HepG2 (cell line): Measurements from ENCODE around the gene PRSS22. TPM values are rescaled to one million over a fixed set of nuclear protein-coding genes. Genes with fewer than 3 reads are reported as not detected.

Experiments used
- ATAC-seq: fragments of 200-7000 bp; cut with Tn5 transposase; 3 replicates; pipeline ENCODE4 v1.9.1; 2020; ENCODE audit warnings: mild to moderate bottlenecking, moderate library complexity
- BruUV-seq: library from RNA; stranded (reverse); fragments of 400-500 nt; replicated peaks from 2 replicates; lab custom pipeline; 2021; lab: Mats Ljungman, UMichigan
- CTCF ChIA-PET: fragments of 300-600 bp; formaldehyde crosslinking; extraction: SDS; loops from one replicate; lab custom pipeline; 2021; ENCODE audit warnings: low total read pairs, inconsistent platforms, low intra/inter-chr PET ratio; lab: Yijun Ruan, JAX
- POLR2A ChIA-PET: fragments of 350-600 bp; sonication (Branson Sonifier 250); formaldehyde crosslinking; loops from one replicate; lab custom pipeline; 2020; ENCODE audit warnings: antibody characterized with exemption, inconsistent platforms; lab: Yijun Ruan, JAX
- DNase-seq: peaks from one replicate; pipeline ENCODE4 v3.0.0-alpha.2; 2015; ENCODE audit warnings: low spot score
- FAIRE-seq: peaks from 3 replicates; lab custom pipeline; 2011; peaks lifted over from hg19 to GRCh38; lab: Jason Lieb, UNC
- H2AFZ ChIP-seq: one replicate; pipeline ENCODE4 v1.6.1; 2011; ENCODE audit warnings: low read length, inconsistent platforms
- H3K27ac ChIP-seq: fragments of 300-600 bp; 3 replicates; pipeline ENCODE4 v1.8.0; 2011; ENCODE audit warnings: mixed run types, mild to moderate bottlenecking, mixed read lengths, low read length, inconsistent platforms; ENCODE audit not compliant: insufficient read depth; ENCODE audit errors: extremely low read length
- H3K27me3 ChIP-seq, 2 experiments: fragments of 200-600 bp in 1 of 2; 2 replicates in 1 of 2; 3 replicates in 1 of 2; pipeline versions ENCODE4 v1.6.0 to v1.8.0; 2011; ENCODE audit warnings: low read length in 2 of 2, mild to moderate bottlenecking in 2 of 2, moderate library complexity in 2 of 2, inconsistent platforms in 1 of 2; ENCODE audit not compliant: insufficient read depth in 2 of 2, control insufficient read depth in 1 of 2
- H3K36me3 ChIP-seq, 2 experiments: fragments of 200-600 bp in 1 of 2; replicated peaks in 1 of 2; 2 replicates in 1 of 2; 3 replicates in 1 of 2; pipeline versions ENCODE4 v1.5.1 to v1.8.0; 2011; ENCODE audit warnings: low read length in 2 of 2, inconsistent platforms in 1 of 2; ENCODE audit not compliant: insufficient read depth in 2 of 2, control insufficient read depth in 1 of 2
- H3K4me1 ChIP-seq: 2 replicates; pipeline ENCODE4 v1.5.1; 2012; ENCODE audit warnings: low read length, inconsistent platforms; ENCODE audit not compliant: insufficient read depth
- H3K4me2 ChIP-seq: 2 replicates; pipeline ENCODE4 v1.6.0; 2011; ENCODE audit warnings: low read depth, low read length, inconsistent platforms
- H3K4me3 ChIP-seq, 3 experiments: fragments of 200-600 bp in 1 of 3; sonication (generic), shearing (Covaris generic) in 1 of 3; replicated peaks in 1 of 3; 2 replicates each; pipeline ENCODE4 v1.5.1; 2011 to 2016; ENCODE audit warnings: low read length in 3 of 3, inconsistent platforms in 2 of 3, low read depth in 2 of 3, mild to moderate bottlenecking in 2 of 3, control low read depth in 1 of 3, mixed read lengths in 1 of 3; ENCODE audit not compliant: insufficient read depth in 1 of 3
- H3K79me2 ChIP-seq: one replicate; pipeline ENCODE4 v1.6.1; 2011; ENCODE audit warnings: low read length, inconsistent platforms; ENCODE audit not compliant: insufficient read depth
- H3K9ac ChIP-seq: 2 replicates; pipeline ENCODE4 v1.6.0; 2011; ENCODE audit warnings: mild to moderate bottlenecking, low read depth, low read length, inconsistent platforms; ENCODE audit not compliant: insufficient read depth
- H3K9me3 ChIP-seq: 2 replicates; pipeline ENCODE4 v1.5.1; 2012; ENCODE audit warnings: mild to moderate bottlenecking, low read length
- H4K20me1 ChIP-seq: 2 replicates; pipeline ENCODE4 v1.6.0; 2011; ENCODE audit warnings: inconsistent platforms, mild to moderate bottlenecking, low read length, moderate library complexity; ENCODE audit not compliant: insufficient read depth
- FOSL2 ChIP-seq: sonication (generic); formaldehyde crosslinking; IDR thresholded peaks from 2 replicates; pipeline ENCODE4 v1.4.0; 2020; ENCODE audit warnings: missing genetic modification reagents
- HOXA3 ChIP-seq: sonication (generic); formaldehyde crosslinking; IDR thresholded peaks from 2 replicates; pipeline ENCODE4 v1.5.0; 2020; ENCODE audit warnings: missing genetic modification reagents
- MYNN ChIP-seq: sonication (generic); formaldehyde crosslinking; IDR thresholded peaks from 2 replicates; pipeline ENCODE4 v1.4.0; 2020; ENCODE audit warnings: mild to moderate bottlenecking, low read depth, missing genetic modification reagents
- PAWR ChIP-seq: sonication (generic); formaldehyde crosslinking; IDR thresholded peaks from 2 replicates; pipeline ENCODE4 v1.4.0; 2020; ENCODE audit warnings: missing genetic modification reagents, mild to moderate bottlenecking, borderline replicate concordance
- ZC3H13 ChIP-seq: sonication (generic); formaldehyde crosslinking; IDR thresholded peaks from 2 replicates; pipeline ENCODE4 v1.8.1; 2023; ENCODE audit warnings: mild to moderate bottlenecking, missing genetic modification reagents, moderate library complexity
- ZNF264 ChIP-seq: sonication (generic); formaldehyde crosslinking; IDR thresholded peaks from 2 replicates; pipeline ENCODE4 v1.4.0; 2020; ENCODE audit warnings: missing genetic modification reagents
- ZNF619 ChIP-seq: sonication (generic); formaldehyde crosslinking; IDR thresholded peaks from 2 replicates; pipeline ENCODE4 v1.4.0; 2020; ENCODE audit warnings: mild to moderate bottlenecking, missing genetic modification reagents
- WGBS: methylation state at CpG from one replicate; pipeline ENCODE4 v1.1.6; 2017; ENCODE audit warnings: low lambda C conversion rate; 5-methylcytosine and 5-hydroxymethylcytosine counted together
- in situ Hi-C: cut with HindIII; loops from 2 replicates; pipeline ENCODE4 v1.10.0; 2017; ENCODE audit warnings: low pct_unique_long_range_greater_than_20kb; ENCODE audit not compliant: extremely low pct_ligation_motif_present
- intact Hi-C: fragments of 100-400 bp; cut with micrococcal nuclease; formaldehyde crosslinking; loops from one replicate; pipeline ENCODE4 v1.10.0; 2022; ENCODE audit not compliant: unreplicated experiment
- polyA plus RNA-seq, 8 experiments: library from polyadenylated mRNA; depleted of rRNA in 3 of 8; stranded (reverse) in 7 of 8; unstranded in 1 of 8; fragments of >200 nt; fragmentation: Illumina TruSeq in 4 of 8; extraction: Trizol in 4 of 8; gene quantifications; 2 replicates each; pipeline versions ENCODE4 v1.2.1 to v1.2.3, GENCODE V29; 2011 to 2016; ENCODE audit warnings: low read depth in 4 of 8, missing spikeins in 1 of 8, mixed read lengths in 1 of 8; ENCODE audit not compliant: insufficient read depth in 1 of 8
- total RNA-seq, 5 experiments: library from RNA; depleted of rRNA; stranded (reverse); fragments of >200 nt; fragmentation: Illumina TruSeq; extraction: Trizol; gene quantifications; 2 replicates each; pipeline ENCODE4 v1.2.3, GENCODE V29; 2016; ENCODE audit warnings: low read depth in 1 of 5
- TF ChIP-seq, protein P1 (sequence below): sonication (generic); formaldehyde crosslinking; IDR thresholded peaks from 2 replicates; pipeline ENCODE4 v1.4.0; 2020; ENCODE audit warnings: missing genetic modification reagents
- TF ChIP-seq, protein P2 (sequence below): sonication (generic); formaldehyde crosslinking; conservative IDR thresholded peaks from 2 replicates; pipeline ENCODE4 v1.4.0; 2020; ENCODE audit warnings: missing genetic modification reagents

Gene PRSS22
- total and polyA plus RNA-seq, 2 of the 13 experiments (the other 11 are each of a cell fraction or from before 2014, with no cell fraction given): 0.24 to 0.32 TPM

DNA sequence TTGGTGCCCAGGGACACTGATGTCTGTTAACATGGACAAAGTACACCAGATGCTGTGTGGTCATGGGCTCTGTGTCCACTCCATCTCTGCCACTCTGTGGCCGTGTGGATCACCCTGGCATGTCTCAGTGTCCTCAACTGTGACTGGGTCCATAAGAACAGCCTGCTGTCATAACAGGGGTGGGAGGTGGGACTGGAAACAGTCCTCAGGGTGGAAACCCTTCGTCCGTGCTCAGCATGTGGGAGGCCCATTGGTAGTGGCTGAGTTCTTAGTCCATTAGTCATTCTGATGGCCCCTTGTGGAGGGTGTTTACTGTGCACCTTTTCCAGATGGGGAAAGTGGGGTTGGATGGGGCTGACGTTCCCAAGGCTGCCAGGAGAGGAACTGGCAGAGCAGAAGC lies 37.8 kb upstream of the PRSS22 start:
- intact Hi-C loops: no loop called here
- H4K20me1 ChIP-seq: no peaks in the 10 kb centered on the region; the same call in 1 of the 2 replicates
- H3K36me3 ChIP-seq: peaks cover 2 to 4% of the 10 kb centered on the region in 2 experiments; a peak in 2 of 5 replicates
- no peaks in the 10 kb centered on the region for H3K27me3 ChIP-seq
- FAIRE-seq (no peak), DNase-seq (peak; percentile 16), ATAC-seq (peak; percentile 10; the same call in 1 of the 3 replicates)
- ChIA-PET CTCF (no interaction called here), POLR2A (interaction anchor here (1.8 to 3.2 kb wide), 2 partner anchors 10 to 13 kb away, joined by 10 to 15 read pairs; partner anchors contain the start of gene FLYWCH2)
- peaks cover 48% of the 10 kb centered on the region for H3K4me1 ChIP-seq
- WGBS: no CpG with 5 or more reads among the region's 4 CpGs
- H3K4me3 ChIP-seq: no peak overlapping the region
- no peak for TF ChIP-seq ZNF264
- no peak for TF ChIP-seq PAWR (CRISPR knock-in tag)
- no peak for TF ChIP-seq ZNF619
- TF ChIP-seq FOSL2 (CRISPR knock-in tag): peak; percentile 66
- no peaks in the 10 kb centered on the region for H3K9me3 ChIP-seq
- no peak overlapping the region for H3K27ac ChIP-seq
- no TSS peak for BruUV-seq
- in situ Hi-C loops: no loop called here
- no peak overlapping the region for H3K4me2 ChIP-seq
- H2AFZ ChIP-seq: no peak overlapping the region
- no peaks in the 10 kb centered on the region for H3K79me2 ChIP-seq
- H3K9ac ChIP-seq: no peak overlapping the region

DNA sequence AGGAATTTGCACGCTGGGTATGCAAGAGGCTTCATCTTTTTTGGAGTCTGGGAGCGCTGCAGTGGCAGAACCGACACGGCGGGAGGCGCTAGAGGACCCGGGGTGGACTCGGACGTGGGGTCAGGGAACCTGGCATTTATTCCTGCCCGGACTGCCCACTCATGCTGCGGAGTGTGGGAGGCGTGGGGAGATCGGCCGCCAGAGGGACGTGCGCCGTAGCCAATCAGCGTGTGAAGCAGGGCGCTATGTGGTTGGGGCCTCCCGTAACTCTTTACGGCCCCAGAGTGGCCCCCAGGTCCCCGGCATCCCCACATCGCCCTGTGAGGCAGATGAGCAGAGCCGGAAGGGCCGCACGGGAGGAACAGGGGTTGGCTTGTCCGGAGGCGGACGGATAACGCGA lies 36.3 kb upstream of the PRSS22 start:
- ChIA-PET POLR2A (interaction anchor here (1.8 to 3.2 kb wide), 2 partner anchors 11 kb away, joined by 10 to 15 read pairs; partner anchors contain the start of gene FLYWCH2), CTCF (no interaction called here)
- Histone ChIP-seq H3K4me1 (peaks cover 41% of the 10 kb centered on the region), H3K79me2 (no peaks in the 10 kb centered on the region), H3K4me2 (no peak overlapping the region), H2AFZ (no peak overlapping the region), H3K27ac (no peak overlapping the region), H3K9me3 (no peaks in the 10 kb centered on the region), H3K27me3 (no peaks in the 10 kb centered on the region), H3K4me3 (no peak overlapping the region)
- BruUV-seq: no TSS peak
- no peak for ATAC-seq
- intact Hi-C loops: no loop called here
- no peak for FAIRE-seq
- in situ Hi-C loops: no loop called here
- TF ChIP-seq ZC3H13 (CRISPR knock-in tag) (no peak), HOXA3 (CRISPR knock-in tag) (no peak), MYNN (CRISPR knock-in tag) (no peak)
- TF ChIP-seq, protein P1, sequence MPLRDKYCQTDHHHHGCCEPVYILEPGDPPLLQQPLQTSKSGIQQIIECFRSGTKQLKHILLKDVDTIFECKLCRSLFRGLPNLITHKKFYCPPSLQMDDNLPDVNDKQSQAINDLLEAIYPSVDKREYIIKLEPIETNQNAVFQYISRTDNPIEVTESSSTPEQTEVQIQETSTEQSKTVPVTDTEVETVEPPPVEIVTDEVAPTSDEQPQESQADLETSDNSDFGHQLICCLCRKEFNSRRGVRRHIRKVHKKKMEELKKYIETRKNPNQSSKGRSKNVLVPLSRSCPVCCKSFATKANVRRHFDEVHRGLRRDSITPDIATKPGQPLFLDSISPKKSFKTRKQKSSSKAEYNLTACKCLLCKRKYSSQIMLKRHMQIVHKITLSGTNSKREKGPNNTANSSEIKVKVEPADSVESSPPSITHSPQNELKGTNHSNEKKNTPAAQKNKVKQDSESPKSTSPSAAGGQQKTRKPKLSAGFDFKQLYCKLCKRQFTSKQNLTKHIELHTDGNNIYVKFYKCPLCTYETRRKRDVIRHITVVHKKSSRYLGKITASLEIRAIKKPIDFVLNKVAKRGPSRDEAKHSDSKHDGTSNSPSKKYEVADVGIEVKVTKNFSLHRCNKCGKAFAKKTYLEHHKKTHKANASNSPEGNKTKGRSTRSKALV (CRISPR knock-in tag): no peak
- TF ChIP-seq, protein P2, sequence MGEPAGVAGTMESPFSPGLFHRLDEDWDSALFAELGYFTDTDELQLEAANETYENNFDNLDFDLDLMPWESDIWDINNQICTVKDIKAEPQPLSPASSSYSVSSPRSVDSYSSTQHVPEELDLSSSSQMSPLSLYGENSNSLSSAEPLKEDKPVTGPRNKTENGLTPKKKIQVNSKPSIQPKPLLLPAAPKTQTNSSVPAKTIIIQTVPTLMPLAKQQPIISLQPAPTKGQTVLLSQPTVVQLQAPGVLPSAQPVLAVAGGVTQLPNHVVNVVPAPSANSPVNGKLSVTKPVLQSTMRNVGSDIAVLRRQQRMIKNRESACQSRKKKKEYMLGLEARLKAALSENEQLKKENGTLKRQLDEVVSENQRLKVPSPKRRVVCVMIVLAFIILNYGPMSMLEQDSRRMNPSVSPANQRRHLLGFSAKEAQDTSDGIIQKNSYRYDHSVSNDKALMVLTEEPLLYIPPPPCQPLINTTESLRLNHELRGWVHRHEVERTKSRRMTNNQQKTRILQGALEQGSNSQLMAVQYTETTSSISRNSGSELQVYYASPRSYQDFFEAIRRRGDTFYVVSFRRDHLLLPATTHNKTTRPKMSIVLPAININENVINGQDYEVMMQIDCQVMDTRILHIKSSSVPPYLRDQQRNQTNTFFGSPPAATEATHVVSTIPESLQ (CRISPR knock-in tag): no peak
- TF ChIP-seq, all 625 proteins: peak for 0
- Histone ChIP-seq H3K9ac (no peak overlapping the region), H4K20me1 (no peaks in the 10 kb centered on the region), H3K36me3 (peaks cover 2 to 4% of the 10 kb centered on the region in 2 experiments; a peak in 2 of 5 replicates)
- no peak for DNase-seq
- WGBS: 92% methylated on average over 27 of the region's 31 CpGs
